Activated T-cell treated with anti-CD3 and anti-CD28 coated beads for 48 hours (primary cell): ENCODE measurements around the gene MOB3B.

Experiments used
- DNase-seq: peaks from one replicate; pipeline ENCODE4 v3.0.0-alpha.2; 2020; ENCODE audit warnings: low read depth

Gene MOB3B

GRCh38 chr9:27387722-27388121 is 141.9 kb downstream of the MOB3B start:
- no peak for DNase-seq

- DNase-seq = no peak
Measured at GRCh38 chr9:27386571-27387091, 143.0 kb downstream of the MOB3B start.

GRCh38 chr9:27385606-27386322 is 143.8 kb downstream of the MOB3B start:
- no peak for DNase-seq

GRCh38 chr9:27384262-27385014 is 145.2 kb downstream of the MOB3B start:
- DNase-seq = no peak

- DNase-seq = no peak
Measured at GRCh38 chr9:27383524-27383923, 146.1 kb downstream of the MOB3B start.

GRCh38 chr9:27382975-27383374 is 146.6 kb downstream of the MOB3B start:
- DNase-seq = no peak

GRCh38 chr9:27382308-27382707 is 147.3 kb downstream of the MOB3B start:
- no peak for DNase-seq

- DNase-seq = no peak
Measured at GRCh38 chr9:27379311-27380251, 150.0 kb downstream of the MOB3B start.

GRCh38 chr9:27377811-27378456 is 151.7 kb downstream of the MOB3B start:
- no peak for DNase-seq

GRCh38 chr9:27377147-27377807 is 152.3 kb downstream of the MOB3B start:
- no peak for DNase-seq

GRCh38 chr9:27373851-27374250 is 155.8 kb downstream of the MOB3B start:
- DNase-seq = no peak

- DNase-seq = no peak
Measured at GRCh38 chr9:27372615-27373014, 157.0 kb downstream of the MOB3B start.

- DNase-seq = no peak
Measured at GRCh38 chr9:27371382-27371781, 158.2 kb downstream of the MOB3B start.

- DNase-seq = no peak
Measured at GRCh38 chr9:27369591-27369990, 160.0 kb downstream of the MOB3B start.

- DNase-seq = no peak
Measured at GRCh38 chr9:27368316-27368985, 161.2 kb downstream of the MOB3B start.

- no peak for DNase-seq
Measured at GRCh38 chr9:27367921-27368315, 161.7 kb downstream of the MOB3B start.

GRCh38 chr9:27367175-27367798 is 162.3 kb downstream of the MOB3B start:
- DNase-seq = no peak

- DNase-seq = peak; percentile 46
Measured at GRCh38 chr9:27365707-27366376, 163.8 kb downstream of the MOB3B start.

- DNase-seq = no peak
Measured at GRCh38 chr9:27362447-27363210, 167.0 kb downstream of the MOB3B start.
